Retinal pigment epithelial cell (primary cell): Measurements from ENCODE around the gene IL36G.

Experiments used
- DNase-seq: peaks from one replicate; pipeline ENCODE4 v3.0.0-alpha.2; 2010; ENCODE audit warnings: low read depth
- H3K4me3 ChIP-seq: 2 replicates; pipeline ENCODE4 v1.5.1; 2011; ENCODE audit warnings: mild to moderate bottlenecking, low read length, control low read depth, moderate library complexity
- TF ChIP-seq, protein P1 (sequence below): conservative IDR thresholded peaks from 2 replicates; pipeline ENCODE4 v1.5.1; 2011; ENCODE audit warnings: low read depth, low read length, control low read depth, inconsistent platforms

The IL36G gene

DNA sequence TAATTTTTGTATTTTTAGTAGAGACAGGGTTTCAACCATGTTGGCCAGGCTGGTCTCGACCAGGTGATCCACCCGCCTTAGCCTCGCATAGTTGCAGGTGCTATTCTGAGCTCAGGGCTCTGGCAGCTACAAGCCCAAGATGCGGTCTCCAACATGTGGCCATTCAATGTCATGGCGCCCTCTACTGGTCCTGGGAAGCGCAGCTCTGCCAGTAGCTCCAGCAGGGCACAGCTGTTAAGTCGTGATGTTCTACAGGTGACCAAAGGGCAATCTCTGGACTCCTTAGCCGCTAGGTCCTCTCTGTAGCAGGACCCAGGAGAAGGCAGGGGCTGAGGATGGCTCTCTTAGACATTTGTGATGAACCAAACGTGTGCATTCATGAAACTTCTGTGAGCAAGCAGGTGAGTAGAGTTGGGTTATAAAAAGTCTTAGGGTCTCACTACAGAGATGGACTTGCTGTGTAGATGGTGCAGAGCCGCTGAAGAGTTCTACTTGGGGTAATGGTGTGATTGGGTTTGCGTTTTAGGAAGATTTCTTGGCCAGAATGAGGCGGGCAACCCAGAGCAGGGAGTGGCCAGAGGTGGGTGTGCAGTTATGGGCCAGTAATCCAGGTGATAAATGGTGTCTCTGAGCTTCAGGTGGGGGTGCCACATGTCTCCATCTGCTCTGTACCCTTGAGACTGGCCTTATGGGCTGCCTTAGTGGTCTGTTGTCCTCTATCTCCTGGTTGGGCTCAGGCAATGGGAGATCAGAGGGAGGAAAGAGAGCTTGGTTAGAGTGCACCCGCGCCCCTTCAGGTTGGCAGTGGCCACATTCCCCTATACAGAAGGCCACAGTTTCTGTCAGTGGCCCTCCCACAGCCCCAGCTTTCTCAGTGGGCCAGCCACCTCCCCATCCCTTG lies 35.8 kb upstream of the IL36G start:
- H3K4me3 ChIP-seq = no peak overlapping the region
- no peak for DNase-seq
- TF ChIP-seq, protein P1, sequence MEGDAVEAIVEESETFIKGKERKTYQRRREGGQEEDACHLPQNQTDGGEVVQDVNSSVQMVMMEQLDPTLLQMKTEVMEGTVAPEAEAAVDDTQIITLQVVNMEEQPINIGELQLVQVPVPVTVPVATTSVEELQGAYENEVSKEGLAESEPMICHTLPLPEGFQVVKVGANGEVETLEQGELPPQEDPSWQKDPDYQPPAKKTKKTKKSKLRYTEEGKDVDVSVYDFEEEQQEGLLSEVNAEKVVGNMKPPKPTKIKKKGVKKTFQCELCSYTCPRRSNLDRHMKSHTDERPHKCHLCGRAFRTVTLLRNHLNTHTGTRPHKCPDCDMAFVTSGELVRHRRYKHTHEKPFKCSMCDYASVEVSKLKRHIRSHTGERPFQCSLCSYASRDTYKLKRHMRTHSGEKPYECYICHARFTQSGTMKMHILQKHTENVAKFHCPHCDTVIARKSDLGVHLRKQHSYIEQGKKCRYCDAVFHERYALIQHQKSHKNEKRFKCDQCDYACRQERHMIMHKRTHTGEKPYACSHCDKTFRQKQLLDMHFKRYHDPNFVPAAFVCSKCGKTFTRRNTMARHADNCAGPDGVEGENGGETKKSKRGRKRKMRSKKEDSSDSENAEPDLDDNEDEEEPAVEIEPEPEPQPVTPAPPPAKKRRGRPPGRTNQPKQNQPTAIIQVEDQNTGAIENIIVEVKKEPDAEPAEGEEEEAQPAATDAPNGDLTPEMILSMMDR = peak; percentile 98

DNA sequence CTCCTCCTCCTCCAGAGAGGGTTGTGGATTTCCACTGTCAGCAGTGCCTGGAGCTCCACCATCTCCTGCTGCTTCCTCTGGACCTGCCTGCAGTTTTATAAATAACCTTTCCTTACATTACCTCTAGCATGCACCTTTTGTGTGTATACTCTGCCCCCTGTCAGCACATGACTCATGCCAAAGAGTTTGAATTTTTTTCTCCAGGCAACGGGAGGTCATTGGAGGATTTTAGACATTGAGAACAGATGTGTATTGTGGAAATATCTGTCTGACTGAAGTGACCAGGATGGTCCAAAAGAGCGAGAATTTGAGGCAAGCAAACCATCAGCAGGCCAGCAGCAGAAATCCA lies 35.2 kb upstream of the IL36G start:
- H3K4me3 ChIP-seq = no peak overlapping the region
- TF ChIP-seq, protein P1 = peak; percentile 2
- DNase-seq = no peak

DNA sequence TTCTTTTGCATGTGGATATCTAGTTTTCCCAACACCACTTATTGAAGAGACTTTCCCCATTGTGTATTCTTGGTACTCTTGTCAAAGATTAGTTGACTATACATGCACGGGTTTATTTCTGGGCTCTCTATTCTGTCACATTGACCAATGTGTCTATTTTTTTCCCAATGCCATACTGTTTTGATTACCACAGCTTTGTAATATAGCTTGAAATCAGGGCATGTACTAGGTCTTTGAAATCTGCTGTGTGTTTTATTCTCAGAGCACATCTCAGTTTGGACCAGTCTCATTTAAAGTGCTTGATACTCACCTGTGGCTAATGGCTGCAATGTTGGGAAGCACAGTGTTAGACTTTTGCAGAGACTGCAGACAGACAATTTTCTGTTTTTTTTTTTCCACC lies 32.8 kb upstream of the IL36G start:
- no peak for DNase-seq
- TF ChIP-seq, protein P1 = no peak
- H3K4me3 ChIP-seq = no peak overlapping the region

DNA sequence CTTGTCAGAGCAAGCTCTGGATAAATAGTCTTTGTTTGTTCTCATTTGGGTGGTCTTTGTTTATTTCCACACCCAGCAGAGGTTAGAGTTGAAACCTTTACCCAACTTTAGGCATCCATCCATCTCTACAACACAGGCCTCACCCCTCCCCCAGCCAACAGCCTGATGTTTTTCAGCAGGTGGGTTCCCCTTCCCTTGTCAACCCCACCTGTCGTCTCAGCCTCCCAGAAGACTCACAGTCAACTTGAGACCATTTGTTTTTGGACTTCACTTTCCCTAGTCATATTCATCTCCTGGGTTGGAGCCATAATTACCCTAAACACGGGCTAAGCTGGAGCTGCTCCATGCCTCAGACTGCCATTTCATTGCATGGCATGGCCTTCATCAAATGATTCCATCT lies 31.7 kb upstream of the IL36G start:
- no peak overlapping the region for H3K4me3 ChIP-seq
- TF ChIP-seq, protein P1 = no peak

DNA sequence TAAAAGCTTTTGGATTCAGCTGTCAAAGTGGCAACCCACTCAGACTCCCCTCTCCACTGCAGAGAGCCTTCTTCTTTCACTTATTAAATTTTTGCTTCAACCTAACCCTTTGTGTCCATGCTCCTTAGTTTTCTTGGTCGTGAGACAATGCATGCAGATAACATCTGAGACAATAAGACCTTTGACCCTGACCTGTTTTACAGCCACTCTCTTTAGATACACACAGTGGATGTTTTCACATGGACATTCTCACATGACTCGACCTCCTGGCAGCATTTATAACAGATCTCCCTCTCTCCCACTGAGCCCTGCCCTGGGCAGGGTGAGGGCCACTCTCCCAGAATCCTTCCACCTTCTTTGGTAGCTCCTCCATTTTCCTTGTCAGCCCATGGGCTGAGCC lies 30.4 kb upstream of the IL36G start:
- TF ChIP-seq, protein P1 = no peak
- no peak for DNase-seq

More for the DNA sequence above, 31.7 kb upstream of the IL36G start:
- DNase-seq = no peak

DNA sequence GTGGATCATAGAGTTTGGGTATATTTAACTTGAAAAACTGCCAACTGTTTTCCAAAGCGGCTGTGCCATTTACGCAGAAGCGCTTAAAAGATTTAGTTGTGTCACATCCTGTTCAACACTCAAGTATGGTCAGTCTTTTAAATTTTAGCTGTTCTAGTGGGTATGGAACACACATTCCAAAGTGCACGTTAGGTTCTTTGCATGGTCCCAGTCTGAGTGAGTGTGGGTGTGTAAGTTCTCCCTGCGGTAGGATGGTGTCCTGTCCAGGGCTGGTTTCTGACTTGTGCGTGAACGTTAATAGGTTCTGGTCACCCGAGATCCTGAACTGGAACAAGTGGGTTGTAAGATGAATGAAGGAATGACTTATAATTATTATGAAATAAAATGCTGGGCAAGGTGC lies 28.4 kb upstream of the IL36G start:
- no peak overlapping the region for H3K4me3 ChIP-seq
- no peak for DNase-seq
- TF ChIP-seq, protein P1 = no peak

More for the DNA sequence above, 30.4 kb upstream of the IL36G start:
- no peak overlapping the region for H3K4me3 ChIP-seq

DNA sequence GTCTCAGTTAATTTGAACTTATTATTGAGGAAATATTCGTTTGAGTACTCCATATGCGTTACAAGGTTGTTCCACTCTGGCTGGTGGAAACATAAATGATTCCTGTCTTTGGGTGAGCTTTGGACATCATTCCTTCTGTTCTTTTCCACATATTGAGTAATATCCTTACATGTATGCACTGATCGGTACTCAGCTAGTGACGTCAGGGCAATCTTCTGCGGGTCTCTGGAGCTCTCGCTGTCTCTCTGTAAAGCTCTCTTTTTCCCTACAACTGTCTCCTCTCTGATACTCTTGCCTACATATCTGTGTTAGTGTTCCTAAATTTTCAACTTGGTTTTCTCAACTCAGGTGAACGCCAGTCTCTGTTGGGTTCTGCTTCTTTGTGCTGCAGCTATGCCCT lies 23.4 kb upstream of the IL36G start:
- TF ChIP-seq, protein P1 = no peak
- no peak for DNase-seq
- no peak overlapping the region for H3K4me3 ChIP-seq
